Globus pallidus (tissue), 1 donor: ENCODE measurements around the gene APEH.

Source experiments
- DNase-seq: peaks from one replicate; pipeline ENCODE4 v3.0.0-alpha.2; 2015; ENCODE audit warnings: low spot score

Gene APEH

GRCh38 chr3:49650637-49651036 lies 23.5 kb upstream of the APEH start:
- DNase-seq = no peak

- no peak for DNase-seq
Measured at GRCh38 chr3:49652218-49652902, 21.8 kb upstream of the APEH start.

- DNase-seq = no peak
Measured at GRCh38 chr3:49652903-49653415, 21.2 kb upstream of the APEH start.

- DNase-seq = no peak
Measured at GRCh38 chr3:49653621-49654020, 20.5 kb upstream of the APEH start.

GRCh38 chr3:49654176-49654825 lies 19.9 kb upstream of the APEH start:
- no peak for DNase-seq

GRCh38 chr3:49654955-49655556 lies 19.1 kb upstream of the APEH start:
- DNase-seq = no peak

- DNase-seq = no peak
Measured at GRCh38 chr3:49655731-49656285, 18.3 kb upstream of the APEH start.

- DNase-seq = no peak
Measured at GRCh38 chr3:49656541-49657112, 17.5 kb upstream of the APEH start.

- no peak for DNase-seq
Measured at GRCh38 chr3:49657208-49657915, 16.8 kb upstream of the APEH start.

- DNase-seq = no peak
Measured at GRCh38 chr3:49658711-49659110, 15.4 kb upstream of the APEH start.

GRCh38 chr3:49659756-49660155 lies 14.4 kb upstream of the APEH start:
- no peak for DNase-seq

GRCh38 chr3:49661281-49661680 lies 12.9 kb upstream of the APEH start:
- DNase-seq = no peak

GRCh38 chr3:49662021-49662420 lies 12.1 kb upstream of the APEH start:
- DNase-seq = no peak

- no peak for DNase-seq
Measured at GRCh38 chr3:49662720-49663413, 11.3 kb upstream of the APEH start.

GRCh38 chr3:49663831-49664230 lies 10.3 kb upstream of the APEH start:
- DNase-seq = no peak

- DNase-seq = no peak
Measured at GRCh38 chr3:49664300-49664699, 9.9 kb upstream of the APEH start.

GRCh38 chr3:49665822-49666519 lies 8.2 kb upstream of the APEH start:
- no peak for DNase-seq

- no peak for DNase-seq
Measured at GRCh38 chr3:49666592-49666991, 7.6 kb upstream of the APEH start.

GRCh38 chr3:49667701-49668413 lies 6.3 kb upstream of the APEH start:
- DNase-seq = no peak

GRCh38 chr3:49668414-49668797 lies 5.7 kb upstream of the APEH start:
- no peak for DNase-seq
